ENCODE results near the gene OR2J3. TPM values are rescaled to one million over a fixed set of nuclear protein-coding genes. Genes with fewer than 3 reads are reported as not detected.
"Not testable (repeated sequence)": the region's sequence is repeated elsewhere in the genome, so short reads cannot be mapped to it uniquely, and the experiment has no call there.

The OR2J3 gene
- total RNA-seq, 6 experiments from 2014 or later: not detected

DNA sequence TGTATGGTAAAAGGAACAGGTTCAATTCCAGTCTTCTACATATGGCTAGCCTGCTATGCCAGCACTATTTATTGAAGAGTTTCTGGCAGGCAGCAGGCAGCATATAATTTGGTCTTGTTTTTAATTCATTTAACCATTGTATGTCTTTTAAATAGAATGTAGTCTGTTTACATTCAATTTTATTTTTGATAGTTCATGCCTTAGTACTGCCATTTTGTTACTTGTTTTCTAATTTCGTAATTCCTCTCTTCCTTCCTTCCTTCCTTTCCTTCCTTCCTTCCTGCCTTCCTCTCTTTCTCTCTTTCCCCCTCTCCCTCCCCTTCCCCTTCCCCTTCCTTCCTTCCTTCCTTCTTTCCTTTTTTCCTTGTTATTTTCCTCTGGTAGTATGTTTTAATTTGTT lies 45.2 kb downstream of the OR2J3 start:
- ATAC-seq: no peak
- WGBS (ENCODE audit: insufficient coverage, low coverage, low lambda C conversion rate, missing lambda C conversion rate): 23% methylated on average over 1 of the region's 1 CpG
- Histone ChIP-seq H3K27ac (no peak overlapping the region), H3K4me3 (no peak overlapping the region), H3K9me3 (no peaks in the 10 kb centered on the region), H3K4me1 (no peaks in the 10 kb centered on the region), H3K27me3 (no peaks in the 10 kb centered on the region), H3K36me3 (no peaks in the 10 kb centered on the region)
- intact Hi-C loops (cut with DNase I): no loop called here
- no peak for TF ChIP-seq POLR2A (IDR thresholded peaks at IDR 0.05)
- no peak for TF ChIP-seq CTCF (IDR thresholded peaks at IDR 0.05)
- no peak for DNase-seq

DNA sequence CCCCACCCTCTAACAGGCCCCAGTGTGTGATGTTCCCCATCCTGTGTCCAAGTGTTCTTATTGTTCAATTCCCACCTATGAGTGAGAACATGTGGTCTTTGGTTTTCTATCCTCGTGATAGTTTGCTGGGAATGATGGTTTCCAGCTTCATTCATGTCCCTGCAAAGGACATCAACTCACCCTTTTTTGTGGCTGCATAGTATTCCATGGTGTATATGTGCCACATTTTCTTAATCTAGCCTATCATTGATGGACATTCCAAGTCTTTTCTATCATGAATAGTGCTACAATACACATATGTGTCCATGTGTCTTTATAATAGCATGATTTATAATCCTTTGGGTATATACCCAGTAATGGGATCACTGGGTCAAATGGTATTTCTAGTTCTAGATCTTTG lies 47.3 kb downstream of the OR2J3 start:
- H3K27me3 ChIP-seq; DNase-seq; ATAC-seq; H3K4me1 ChIP-seq; H3K9me3 ChIP-seq; H3K27ac ChIP-seq; H3K4me3 ChIP-seq; H3K36me3 ChIP-seq; intact Hi-C loops (cut with DNase I): not testable (repeated sequence)
- 30% methylated on average over 1 of the region's 1 CpG for WGBS (ENCODE audit: insufficient coverage, low coverage, low lambda C conversion rate, missing lambda C conversion rate)

DNA sequence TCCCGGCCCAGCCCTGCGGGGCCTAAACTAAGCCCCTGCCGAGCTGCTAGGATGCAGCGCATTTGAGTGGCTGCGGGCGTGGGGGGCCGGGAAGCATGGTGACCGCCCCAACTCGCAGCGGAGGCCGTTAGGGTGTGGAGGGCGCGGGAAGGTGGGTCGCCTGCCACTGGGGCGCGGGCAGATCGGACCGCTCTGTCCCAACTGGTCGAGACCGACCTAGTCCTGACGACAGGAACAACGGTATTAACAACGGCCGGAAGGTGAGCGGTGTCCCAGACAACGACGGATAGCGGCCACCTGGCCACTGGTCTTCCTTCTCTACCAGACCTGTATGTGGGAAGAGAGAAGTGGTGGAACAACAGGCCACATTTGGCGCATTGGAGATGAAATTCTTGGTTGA lies 52.1 kb downstream of the OR2J3 start:
- ATAC-seq; H3K4me1 ChIP-seq; intact Hi-C loops (cut with DNase I); H3K4me3 ChIP-seq; H3K9me3 ChIP-seq; H3K36me3 ChIP-seq; H3K27ac ChIP-seq; DNase-seq; H3K27me3 ChIP-seq: not testable (repeated sequence)
- WGBS (ENCODE audit: insufficient coverage, low coverage, low lambda C conversion rate, missing lambda C conversion rate): 93% methylated on average over 3 of the region's 29 CpGs

Other genes with a start within 250 kb of the OR2J3 start
- gene TRIM27, start 184.1 kb upstream of the OR2J3 start, total RNA-seq: 10 to 100 TPM; 31.5 to 54.8 (median 36.7) TPM
- gene ZNF311, start 102.7 kb upstream of the OR2J3 start, total RNA-seq: under 1 TPM; 0.18 to 0.62 (median 0.41) TPM
- not detected for gene OR2W1, start 62.9 kb upstream of the OR2J3 start, total RNA-seq
- not detected for gene OR2B3, start 20.7 kb upstream of the OR2J3 start, total RNA-seq
- not detected for gene OR2J1, start 8.6 kb upstream of the OR2J3 start, total RNA-seq
- gene OR2J2, start 62.8 kb downstream of the OR2J3 start, total RNA-seq: not detected
- gene OR14J1, start 193.6 kb downstream of the OR2J3 start, total RNA-seq: not detected

Measured in right lobe of liver (tissue), 6 donors.